GM21381 (cell line): Measurements from ENCODE around the gene SIDT2.
"Not testable (repeated sequence)": the region's sequence is repeated elsewhere in the genome, so short reads cannot be mapped to it uniquely, and the experiment has no call there.

Source experiments
- ATAC-seq: cut with Tn5 transposase; IDR thresholded peaks from one replicate; pipeline ENCODE4 v1.9.1; 2021; ENCODE audit warnings: mild to moderate bottlenecking, moderate library complexity; ENCODE audit not compliant: unreplicated experiment

The SIDT2 gene

DNA sequence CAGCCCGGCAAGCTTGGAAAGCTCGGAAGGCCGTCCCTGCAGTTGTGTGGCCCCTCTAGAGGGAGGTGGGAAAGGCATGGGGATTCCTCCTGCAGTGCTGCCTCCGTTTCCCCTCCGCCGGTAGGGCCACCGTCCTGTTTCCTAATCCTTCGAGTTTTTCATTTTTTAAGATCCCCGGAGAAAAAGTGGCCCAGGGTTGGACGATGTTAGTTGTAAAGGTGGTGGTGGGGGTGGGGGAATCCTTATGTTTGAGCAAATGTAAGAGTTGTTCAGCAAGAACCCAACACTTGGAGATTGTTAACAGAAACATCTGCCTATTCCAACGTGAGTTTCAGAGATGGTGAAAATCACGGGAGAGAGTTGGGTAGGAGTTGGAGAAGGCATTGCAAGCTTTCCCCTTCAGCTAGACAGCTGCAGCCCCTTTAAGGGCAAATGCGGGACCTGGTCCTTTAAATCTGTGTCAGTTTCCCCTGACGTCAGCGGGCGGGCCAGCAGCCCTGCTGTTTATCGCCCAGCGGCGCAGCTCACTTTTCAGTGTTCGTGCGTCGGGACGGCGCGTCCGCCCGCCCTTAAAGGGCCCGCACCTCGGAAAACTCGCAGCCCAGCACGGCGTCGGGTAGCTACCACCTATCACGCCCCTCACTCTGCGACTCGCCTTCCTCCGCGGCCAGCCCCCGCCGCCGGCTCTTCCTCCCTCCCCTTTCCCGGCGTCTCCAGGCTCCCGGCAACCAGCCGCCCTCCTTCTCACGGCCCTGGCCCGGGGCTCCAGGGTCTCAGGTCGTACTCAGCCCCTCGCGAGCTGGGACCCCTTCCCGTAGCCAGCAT lies at the start of gene SIDT2:
TSS of gene SIDT2 (plus strand) at position 534 of the 825 bp plus-strand sequence. CDS start 521 bp downstream, outside the sequence.
- peak; percentile 85 for ATAC-seq

DNA sequence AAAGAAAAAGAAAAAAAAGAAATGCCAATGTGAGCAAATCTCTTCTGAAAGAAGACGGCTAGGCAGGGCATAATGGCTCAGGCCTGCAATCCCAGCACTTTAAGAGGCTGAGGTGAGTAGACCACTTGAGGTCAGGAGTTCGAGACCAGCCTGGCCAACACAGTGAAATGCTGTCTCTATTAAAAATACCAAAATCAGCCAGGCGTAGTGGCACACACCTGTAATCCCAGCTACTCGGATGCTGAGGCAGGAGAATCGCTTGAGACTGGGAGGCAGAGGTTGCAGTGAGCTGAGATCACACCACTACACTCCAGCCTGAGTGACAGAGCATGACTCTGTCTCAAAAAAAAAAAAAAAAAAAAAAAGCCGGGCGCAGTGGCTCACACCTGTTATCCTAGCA lies 48.1 kb upstream of the SIDT2 start:
- ATAC-seq = not testable (repeated sequence)

DNA sequence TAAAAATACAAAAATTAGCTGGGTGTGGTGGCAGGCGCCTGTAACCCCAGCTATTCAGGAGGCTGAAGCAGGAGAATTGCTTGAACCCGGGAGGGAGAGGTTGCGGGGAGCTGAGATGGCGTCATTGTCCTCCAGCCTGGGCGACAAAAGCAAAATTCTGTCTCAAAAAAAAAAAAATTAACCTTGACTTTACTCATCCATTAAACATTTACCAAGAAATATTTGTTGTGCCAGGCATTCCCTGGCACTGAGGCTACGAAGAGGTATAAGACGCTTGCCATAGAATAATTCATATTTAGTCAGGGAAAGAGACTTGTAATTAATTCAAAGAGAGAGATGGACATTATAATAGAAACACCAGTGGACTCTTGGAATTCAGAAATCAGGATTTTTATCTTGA lies 47.7 kb upstream of the SIDT2 start:
- no peak for ATAC-seq

DNA sequence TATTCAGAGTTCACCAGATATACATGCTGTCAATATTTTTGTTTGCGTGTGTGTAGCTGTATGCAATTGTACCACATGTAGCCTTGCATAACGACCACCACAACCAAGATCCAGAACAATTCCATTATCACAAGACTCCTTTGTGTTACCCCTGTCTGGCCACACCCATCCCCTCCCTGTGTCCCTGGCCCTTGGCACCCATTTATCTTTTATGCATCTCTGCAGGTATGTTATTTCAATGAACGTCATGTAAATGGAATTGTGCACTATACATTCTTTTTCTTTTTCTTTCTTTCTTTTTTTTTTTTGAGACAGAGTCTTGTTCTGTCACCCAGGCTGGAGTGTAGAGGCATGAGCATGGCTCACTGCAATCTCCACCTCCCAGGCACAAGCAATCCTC lies 44.1 kb upstream of the SIDT2 start:
- ATAC-seq = no peak

DNA sequence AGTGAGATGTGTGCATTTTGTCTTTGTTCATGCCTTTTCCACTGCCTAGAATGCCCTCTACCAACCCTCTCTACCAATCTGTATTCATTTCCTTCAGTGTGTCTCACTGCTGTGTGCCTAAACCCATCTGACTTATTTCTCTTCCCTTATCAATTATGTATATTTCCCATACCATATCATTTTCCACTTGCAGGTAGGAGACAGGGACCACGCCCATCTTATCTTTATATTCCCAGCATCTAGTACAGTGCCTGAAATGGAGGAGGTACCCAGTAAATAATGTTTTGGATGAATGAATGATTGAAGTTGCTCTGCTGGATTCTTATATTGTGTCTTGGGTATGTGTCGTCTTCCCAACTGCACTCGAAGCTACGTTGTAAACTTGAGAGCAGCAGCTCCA lies 43.6 kb upstream of the SIDT2 start:
- not testable (repeated sequence) for ATAC-seq

DNA sequence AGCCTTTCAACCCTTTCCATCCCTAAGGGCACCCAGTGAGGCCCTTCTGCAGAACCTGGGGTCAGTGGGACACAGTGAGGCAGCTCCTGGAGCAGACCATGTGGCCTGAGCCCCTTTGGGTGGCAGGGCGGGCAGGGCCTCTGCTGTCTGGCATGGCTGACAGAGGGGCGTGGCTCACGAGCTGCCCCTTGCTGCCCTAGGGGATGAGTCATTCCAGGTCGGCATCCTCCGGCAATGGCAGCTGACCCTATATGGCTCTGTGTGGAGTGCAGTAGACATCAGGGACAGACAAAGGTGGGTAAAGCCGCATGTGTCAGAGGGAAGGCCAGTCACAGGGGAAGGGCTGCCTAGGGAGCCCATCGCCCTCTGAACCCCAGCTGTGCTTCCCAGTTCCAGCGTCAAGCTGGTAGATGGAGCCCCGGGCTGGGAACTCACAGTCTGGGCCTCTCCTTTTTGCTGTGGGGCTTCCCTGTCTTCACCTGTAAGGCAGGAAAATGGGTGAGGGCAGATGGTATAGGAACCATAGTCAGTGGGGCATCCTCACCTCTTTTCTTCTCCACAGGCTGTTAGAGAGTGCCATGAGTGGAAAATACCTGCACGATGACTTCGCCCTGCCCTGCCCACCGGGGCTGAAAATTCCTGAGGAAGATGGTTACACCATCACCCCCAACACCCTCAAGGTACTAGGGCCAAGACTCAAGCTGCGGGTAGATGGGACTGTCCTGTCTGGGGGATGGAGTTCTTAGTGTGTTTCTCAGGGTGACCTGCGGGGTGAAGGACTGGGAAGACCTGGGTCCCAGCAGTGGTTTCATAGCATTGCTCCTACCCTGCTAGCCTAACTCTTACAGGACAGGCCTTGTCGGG lies 41.1 kb upstream of the SIDT2 start:
- ATAC-seq = not testable (repeated sequence)

DNA sequence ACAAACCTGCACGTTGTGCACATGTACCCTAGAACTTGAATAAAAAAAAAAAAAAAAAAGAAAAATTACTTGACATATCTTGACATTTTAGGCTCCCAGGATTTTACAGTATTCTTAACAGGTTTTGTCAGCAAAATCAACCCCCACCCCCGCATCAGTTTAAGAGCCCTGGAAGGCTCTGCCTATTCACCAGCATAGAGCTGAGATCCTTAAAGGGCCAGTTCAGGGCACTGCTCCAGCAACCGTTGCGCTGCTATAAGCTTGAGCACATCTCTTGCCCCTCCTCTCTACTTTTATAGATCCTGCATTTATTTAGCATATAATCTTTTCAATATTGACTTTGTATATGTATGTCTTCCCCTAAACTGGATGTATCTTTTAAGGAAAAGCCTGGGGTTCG lies 35.2 kb upstream of the SIDT2 start:
- no peak for ATAC-seq

DNA sequence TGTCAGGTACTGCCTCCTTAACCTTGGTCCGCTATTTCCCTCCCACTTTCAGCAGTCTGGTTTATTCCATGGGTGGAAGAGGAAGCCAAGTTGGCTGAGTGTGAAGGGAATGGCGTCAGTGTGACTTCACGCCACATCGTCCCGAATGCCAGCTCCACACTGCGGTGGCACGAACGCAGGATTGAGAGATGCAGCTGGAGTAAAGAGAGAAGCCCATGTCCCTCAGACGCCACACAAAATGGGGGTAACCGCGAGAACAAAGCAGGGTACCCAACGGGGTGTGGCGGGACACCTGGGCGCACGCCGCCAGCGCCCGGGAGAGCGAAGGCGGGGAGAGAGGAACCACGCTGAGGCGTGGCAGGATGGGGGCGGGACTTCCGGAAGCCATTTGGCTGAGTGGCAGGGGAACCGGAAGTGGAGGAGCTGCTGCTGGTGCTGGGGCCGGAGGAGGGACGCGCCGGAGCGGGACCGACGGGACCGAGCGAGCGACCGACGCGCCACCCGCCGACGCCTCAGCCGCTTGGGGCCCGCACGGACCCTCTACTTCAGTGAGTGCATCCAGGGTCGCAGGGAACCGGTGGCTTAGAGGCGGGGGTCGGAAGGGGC lies 34.6 kb upstream of the SIDT2 start, which contains the start of gene PAFAH1B2:
TSS of gene PAFAH1B2 (plus strand) at position 417 of the 606 bp plus-strand sequence. CDS start 8,161 bp downstream, outside the sequence.
- ATAC-seq = peak; percentile 98

DNA sequence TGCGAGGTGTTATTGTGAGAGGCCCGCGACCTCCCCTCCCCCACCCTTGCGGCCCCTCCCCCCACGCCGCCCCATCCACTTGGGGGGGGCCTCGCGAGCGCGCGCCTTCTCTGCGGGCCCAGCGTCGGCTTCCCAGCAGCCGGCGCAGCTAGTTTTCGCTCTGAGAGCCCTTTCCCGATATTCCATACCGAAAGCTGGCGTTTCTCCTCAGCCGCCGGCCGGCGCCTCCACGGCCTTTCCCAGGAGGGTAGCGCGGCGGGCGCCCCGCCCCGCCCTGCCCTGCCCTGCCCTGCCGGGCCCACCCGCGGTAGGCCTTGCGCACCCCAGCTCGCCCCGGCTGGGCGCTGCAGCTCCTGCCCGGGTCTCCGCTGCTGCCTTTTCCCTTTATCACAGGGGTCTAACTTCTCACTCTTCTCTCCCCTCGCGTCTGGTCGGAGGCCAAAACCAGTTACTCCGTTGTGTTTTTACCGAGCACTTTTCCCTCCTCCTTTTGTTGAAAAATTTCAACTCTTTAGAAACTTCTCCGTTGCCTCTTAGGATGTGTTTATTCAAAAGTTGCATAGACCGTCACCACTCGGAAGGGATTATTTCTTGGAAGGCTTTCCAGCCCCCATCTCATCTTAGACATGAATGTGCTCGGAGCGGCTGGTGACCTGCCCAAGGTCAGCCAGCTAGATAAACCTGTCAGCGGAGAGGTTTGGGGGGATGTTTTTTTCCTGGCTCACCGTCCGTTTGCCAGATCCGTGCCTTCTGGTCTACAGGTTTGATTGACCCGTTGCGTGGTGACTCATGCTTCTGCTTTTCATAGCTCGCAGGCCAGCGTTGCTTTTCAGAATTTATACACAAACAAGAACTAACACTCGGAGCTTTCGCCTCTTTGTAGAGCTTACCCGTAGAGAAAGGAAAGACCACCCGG lies 33.8 kb upstream of the SIDT2 start:
- peak; percentile 52 for ATAC-seq

DNA sequence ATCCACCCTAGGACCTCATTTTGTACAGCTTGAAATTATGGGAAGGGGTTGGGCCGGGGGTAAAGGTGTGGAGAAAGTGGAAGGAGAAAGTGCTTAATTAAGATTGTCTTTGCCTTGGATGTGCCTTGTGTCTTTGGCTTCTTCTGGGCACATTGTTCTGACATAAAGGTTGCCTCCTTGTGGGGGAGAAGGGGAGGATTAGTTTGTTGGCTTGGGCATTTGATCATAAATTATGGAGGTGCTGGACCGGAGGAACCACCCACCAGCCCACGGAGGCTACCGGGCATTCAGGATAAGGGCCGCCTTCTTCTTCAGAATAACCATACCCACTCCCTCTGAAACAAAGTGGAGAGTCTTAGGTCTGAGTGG lies 33.2 kb upstream of the SIDT2 start:
- ATAC-seq = no peak

DNA sequence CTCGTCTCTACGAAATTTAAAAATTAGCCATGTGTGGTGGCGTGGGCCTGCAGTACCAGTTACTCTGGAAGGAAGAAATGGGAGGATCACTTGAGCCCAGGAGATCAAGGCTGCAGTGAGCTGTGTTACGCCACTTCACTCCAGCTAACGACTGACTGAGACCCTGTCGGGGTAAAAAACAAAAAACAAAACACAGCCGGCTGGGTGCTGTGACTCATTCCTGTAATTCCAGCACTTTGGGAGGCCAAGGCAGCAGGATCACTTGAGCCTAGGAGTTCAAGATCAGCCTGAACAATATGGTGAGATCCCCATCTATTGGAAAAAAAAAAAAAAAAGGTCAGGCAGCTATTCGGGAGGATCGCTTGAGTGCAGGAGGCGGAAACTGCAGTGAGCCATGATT lies 32.0 kb upstream of the SIDT2 start:
- no peak for ATAC-seq

DNA sequence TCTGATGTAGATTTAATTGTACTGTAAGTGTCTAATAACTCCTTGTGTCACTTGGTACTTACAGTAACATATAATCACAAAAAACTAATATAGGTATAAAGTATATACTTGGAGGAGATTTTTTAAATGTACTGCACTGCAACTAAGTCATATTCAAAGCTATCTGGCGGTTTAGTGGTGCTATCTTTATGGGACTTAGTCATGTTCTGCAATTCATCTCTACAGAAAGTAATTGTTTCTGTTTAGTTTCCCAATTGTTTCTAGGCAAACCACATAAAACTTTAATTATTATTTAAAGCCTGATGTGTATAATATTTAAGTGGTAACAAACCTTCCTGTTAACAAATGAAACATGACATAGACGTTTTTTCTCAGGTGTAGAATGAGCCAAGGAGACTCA lies 26.5 kb upstream of the SIDT2 start:
- no peak for ATAC-seq

DNA sequence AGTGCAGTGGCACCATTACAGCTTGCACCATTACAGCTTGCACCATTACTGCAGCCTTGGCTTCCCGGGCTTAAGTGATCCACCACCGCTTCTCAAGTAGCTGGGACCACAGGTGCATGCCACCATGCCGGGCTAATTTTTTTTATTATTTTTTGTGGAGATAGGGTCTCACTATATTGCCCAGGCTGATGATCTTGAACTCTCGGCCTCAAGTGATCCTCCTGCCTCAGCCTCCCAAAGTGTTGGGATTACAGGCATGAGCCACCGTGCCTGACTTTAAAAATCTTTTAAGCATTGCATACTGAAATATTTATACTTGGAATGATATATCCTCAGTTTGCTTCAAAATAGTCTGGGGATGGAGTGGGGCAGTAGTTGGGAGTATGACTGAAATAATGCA lies 24.1 kb upstream of the SIDT2 start:
- no peak for ATAC-seq

DNA sequence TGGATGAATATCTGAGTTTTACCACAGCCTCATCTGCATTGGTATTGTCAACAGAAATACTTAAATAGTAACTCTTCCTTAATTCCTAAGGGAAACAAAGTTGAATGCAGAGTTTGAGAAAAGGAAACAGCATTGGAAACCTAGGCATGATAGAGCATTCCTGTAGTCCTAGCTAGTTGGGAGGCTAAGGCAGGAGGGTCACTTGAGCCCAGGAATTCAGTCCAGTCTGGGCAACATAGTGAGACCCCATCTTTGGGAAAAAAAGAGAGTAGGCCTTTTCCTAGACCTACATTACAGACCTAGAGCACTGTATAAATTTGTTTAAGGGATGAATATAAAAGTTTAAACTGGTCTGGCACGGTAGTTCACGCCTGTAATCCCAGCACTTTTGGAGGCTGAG lies 21.0 kb upstream of the SIDT2 start:
- no peak for ATAC-seq

DNA sequence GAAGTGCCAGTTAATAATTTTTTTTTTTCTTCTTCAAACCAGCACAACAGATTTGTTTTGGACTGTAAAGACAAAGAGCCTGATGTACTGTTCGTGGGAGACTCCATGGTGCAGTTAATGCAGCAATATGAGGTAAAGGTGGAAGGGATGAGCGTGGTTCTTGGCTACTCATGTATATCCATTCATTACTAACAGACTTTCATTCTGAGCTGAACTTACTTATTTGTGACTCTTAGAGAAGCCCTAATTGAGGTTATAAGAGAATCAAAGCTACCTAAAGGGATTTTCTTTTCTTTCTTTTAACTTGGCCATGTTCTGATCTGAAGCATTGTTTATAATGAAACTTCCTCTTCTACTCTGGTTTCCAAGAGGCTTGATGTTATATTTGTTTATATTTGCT lies 18.7 kb upstream of the SIDT2 start:
- no peak for ATAC-seq

DNA sequence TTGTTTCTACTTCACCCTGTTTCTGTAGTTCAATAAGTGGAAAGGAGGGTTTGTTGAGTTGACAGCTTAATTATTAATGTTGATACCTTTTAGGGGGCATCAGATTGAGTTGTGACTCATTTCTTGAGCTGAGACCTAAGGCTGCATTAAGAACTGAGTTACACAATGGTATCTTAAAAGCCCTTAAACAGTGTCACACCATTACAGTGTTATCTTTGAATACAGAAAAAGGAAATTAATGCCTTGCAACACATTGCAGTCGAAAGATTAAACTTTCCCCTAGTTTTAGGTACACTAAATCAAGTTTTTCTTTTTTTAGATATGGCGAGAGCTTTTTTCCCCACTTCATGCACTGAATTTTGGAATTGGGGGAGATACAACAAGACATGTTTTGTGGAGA lies 17.7 kb upstream of the SIDT2 start:
- no peak for ATAC-seq

DNA sequence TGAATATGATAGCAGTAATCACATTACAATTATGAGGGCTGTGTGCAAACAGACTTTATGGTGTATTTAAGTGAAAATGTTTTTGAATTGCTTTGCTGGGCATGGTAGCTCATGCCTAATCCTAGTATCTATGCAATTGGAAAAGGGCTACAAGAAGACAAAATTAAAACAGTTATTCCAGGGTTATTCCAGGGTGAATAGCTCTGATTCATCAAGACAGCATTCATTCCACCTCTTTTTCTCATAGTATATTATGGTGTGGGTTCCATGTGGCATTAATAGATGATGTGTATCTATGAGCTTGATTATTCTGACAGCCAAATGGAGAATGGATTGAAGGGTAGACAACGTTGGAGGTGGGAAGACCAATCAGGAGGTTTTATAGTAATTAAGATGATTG lies 12.1 kb upstream of the SIDT2 start:
- ATAC-seq = no peak

DNA sequence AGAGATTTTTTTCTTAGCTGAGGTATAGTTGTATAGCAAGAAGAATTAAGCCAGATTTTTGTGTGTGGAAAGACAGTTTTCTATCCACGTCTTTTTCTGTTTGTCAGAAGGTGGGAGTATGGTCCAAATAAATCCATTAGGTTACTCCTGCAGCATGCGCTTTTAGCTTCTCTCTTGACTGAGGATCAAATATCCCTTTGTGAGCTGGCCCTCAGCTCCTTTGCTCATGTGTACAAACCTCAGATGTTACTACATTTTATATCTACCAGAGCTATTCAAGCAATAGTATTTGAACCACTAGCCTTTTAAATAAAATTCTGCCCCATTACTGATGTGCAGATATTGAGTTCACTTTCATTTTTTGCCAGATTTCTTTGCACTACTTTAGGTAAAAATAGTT lies 8.8 kb upstream of the SIDT2 start:
- ATAC-seq = no peak

DNA sequence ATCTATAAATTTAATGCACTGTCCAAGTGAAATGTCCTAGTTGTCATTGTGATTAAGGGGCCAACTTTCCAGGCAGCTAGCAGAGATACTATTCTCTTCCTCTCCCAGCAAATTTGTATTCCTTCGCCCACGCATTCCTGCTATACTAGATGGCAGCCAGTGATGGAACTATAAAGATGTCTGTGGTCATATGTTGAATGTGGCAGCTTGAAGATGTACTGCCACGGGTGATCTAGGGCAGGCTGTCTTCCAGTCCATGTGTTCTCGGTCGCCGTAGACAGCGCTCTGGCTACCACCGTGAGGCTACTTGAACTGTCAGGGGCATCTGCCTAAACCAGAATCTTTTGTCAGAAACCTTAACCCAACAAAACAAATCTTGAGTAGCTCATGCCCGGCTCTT lies 8.3 kb upstream of the SIDT2 start:
- no peak for ATAC-seq

DNA sequence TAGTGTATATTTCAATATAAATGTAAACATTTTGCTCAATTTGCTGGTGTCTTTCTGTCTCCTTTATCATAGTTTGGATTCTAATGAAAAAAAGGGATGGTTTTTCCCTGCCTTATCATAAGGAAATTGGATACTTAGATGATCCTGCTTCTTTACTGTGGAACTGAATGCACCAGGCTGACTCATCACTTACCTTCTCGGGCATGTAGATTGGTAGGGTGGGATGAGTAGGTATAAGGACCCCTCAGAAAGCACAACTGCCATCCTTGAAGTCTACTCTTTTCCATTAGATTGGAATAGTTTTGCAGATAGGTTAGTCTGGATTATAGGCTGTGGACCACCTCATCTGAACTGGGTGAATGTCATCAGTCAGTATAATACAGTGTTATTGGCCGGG lies 7.5 kb upstream of the SIDT2 start:
- ATAC-seq = no peak
